ENCODE measurements around the gene MTCL1.

MTCL1 gene

GRCh38 chr18:8874872-8875271 is 169.5 kb downstream of the MTCL1 start:
- no peak for DNase-seq

- DNase-seq: no peak
Observed at GRCh38 chr18:8876887-8877286, 171.5 kb downstream of the MTCL1 start.

- DNase-seq: no peak
Observed at GRCh38 chr18:8881103-8881502, 175.7 kb downstream of the MTCL1 start.

Measured in stimulated activated CD4-positive, alpha-beta T cell treated with anti-CD3 and anti-CD28 coated beads, Interleukin-4, amount 100 ng/mL, for 4 hours (primary cell).